Lower leg skin (tissue), 4 donors: ENCODE data around the gene ERG. TPM values are rescaled to one million over a fixed set of nuclear protein-coding genes. Genes with fewer than 3 reads are reported as not detected.

ENCODE experiments used
- DNase-seq, 2 donors: peaks; one replicate each; pipeline ENCODE4 v3.0.0-alpha.2; 2019; ENCODE audit warnings: low spot score in 2 of 2
- H3K4me3 ChIP-seq: fragments of 200-600 bp; sonication (generic); 2 replicates; pipeline ENCODE4 v1.5.1; 2017; ENCODE audit warnings: mild to moderate bottlenecking, low read depth; ENCODE audit not compliant: poor library complexity, severe bottlenecking
- POLR2A ChIP-seq, 2 donors: fragments of 450-650 bp; IDR thresholded peaks; one replicate each; pipeline ENCODE4 v1.6.1; 2016 to 2017; ENCODE audit warnings: antibody characterized with exemption in 2 of 2, mild to moderate bottlenecking in 1 of 2, moderate library complexity in 1 of 2
- WGBS, 2 donors: methylation state at CpG; one replicate each; pipeline ENCODE4 v1.1.5; 2018; 5-methylcytosine and 5-hydroxymethylcytosine counted together
- intact Hi-C: fragments of 100-400 bp; cut with DNase I; formaldehyde crosslinking; loops from one replicate; pipeline ENCODE4 v1.15.0; 2023; ENCODE audit warnings: low total_unique reads
- total RNA-seq, 4 donors: library from RNA; depleted of rRNA; stranded (reverse); fragments of >200 nt; gene quantifications; one replicate each; pipeline ENCODE4 v1.1.0, GENCODE V29; 2016
- TF ChIP-seq, protein P1 (sequence below), 3 donors: fragments of 450-650 bp; IDR thresholded peaks; one replicate each; pipeline ENCODE4 v1.5.1; 2016; ENCODE audit warnings: antibody characterized with exemption in 3 of 3, mild to moderate bottlenecking in 3 of 3, moderate library complexity in 2 of 3

ERG gene
- total RNA-seq, 4 donors from 2014 or later, result 3.5 to 12.5 (median 6.6) TPM

- H3K4me3 ChIP-seq, result no peak overlapping the region
- intact Hi-C loops, result no loop called here
- 86% methylated on average over 8 of the region's 8 CpGs for WGBS, 2 donors
- TF ChIP-seq POLR2A (IDR thresholded peaks at IDR 0.05), result no peak
- TF ChIP-seq, protein P1, sequence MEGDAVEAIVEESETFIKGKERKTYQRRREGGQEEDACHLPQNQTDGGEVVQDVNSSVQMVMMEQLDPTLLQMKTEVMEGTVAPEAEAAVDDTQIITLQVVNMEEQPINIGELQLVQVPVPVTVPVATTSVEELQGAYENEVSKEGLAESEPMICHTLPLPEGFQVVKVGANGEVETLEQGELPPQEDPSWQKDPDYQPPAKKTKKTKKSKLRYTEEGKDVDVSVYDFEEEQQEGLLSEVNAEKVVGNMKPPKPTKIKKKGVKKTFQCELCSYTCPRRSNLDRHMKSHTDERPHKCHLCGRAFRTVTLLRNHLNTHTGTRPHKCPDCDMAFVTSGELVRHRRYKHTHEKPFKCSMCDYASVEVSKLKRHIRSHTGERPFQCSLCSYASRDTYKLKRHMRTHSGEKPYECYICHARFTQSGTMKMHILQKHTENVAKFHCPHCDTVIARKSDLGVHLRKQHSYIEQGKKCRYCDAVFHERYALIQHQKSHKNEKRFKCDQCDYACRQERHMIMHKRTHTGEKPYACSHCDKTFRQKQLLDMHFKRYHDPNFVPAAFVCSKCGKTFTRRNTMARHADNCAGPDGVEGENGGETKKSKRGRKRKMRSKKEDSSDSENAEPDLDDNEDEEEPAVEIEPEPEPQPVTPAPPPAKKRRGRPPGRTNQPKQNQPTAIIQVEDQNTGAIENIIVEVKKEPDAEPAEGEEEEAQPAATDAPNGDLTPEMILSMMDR (IDR thresholded peaks at IDR 0.05), result no peak
- no peak for DNase-seq
Observed at GRCh38 chr21:38474796-38475195, 23.5 kb downstream of the ERG start.

GRCh38 chr21:38474124-38474523, 24.2 kb downstream of the ERG start:
- H3K4me3 ChIP-seq, result no peak overlapping the region
- no peak for DNase-seq
- 64 to 72% methylated on average over 7 of the region's 7 CpGs for WGBS, 2 donors
- intact Hi-C loops, result no loop called here
- no peak for TF ChIP-seq POLR2A (IDR thresholded peaks at IDR 0.05)
- TF ChIP-seq, protein P1 (IDR thresholded peaks at IDR 0.05), result no peak

- DNase-seq, result no peak
- H3K4me3 ChIP-seq, result no peak overlapping the region
- 74 to 83% methylated on average over 23 of the region's 23 CpGs for WGBS, 2 donors
- TF ChIP-seq POLR2A (IDR thresholded peaks at IDR 0.05), result no peak
- TF ChIP-seq, protein P1 (IDR thresholded peaks at IDR 0.05), result no peak
- intact Hi-C loops, result no loop called here
Observed at GRCh38 chr21:38472412-38473108, 25.7 kb downstream of the ERG start.

DNA sequence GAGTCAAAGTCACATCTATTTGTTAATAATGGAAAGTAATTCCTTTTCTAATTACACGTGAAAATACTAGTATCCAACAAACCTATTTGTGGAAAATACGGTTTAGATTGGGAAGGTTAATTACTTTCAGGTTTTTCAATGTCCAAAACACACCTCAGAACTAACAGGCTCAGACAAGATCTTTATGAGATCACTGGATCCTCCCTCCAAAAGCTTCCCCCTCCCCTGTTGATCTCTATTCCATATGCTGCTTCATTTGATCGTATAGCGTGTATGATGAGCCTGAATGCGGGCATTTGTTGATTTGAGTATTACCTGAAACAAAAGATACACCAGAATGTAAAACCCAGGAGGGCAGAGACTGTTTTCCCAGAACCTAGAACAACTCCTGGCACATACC, 26.5 kb downstream of the ERG start:
- 48 to 67% methylated on average over 5 of the region's 5 CpGs for WGBS, 2 donors
- DNase-seq, result no peak
- intact Hi-C loops, result no loop called here
- no peak overlapping the region for H3K4me3 ChIP-seq
- TF ChIP-seq, protein P1 (IDR thresholded peaks at IDR 0.05), result no peak
- no peak for TF ChIP-seq POLR2A (IDR thresholded peaks at IDR 0.05)

- H3K4me3 ChIP-seq, result no peak overlapping the region
- no peak for DNase-seq
- 30 to 44% methylated on average over 3 of the region's 3 CpGs for WGBS, 2 donors
- no peak for TF ChIP-seq POLR2A (IDR thresholded peaks at IDR 0.05)
- TF ChIP-seq, protein P1 (IDR thresholded peaks at IDR 0.05), result no peak
- intact Hi-C loops, result no loop called here
Observed at GRCh38 chr21:38470755-38471154, 27.5 kb downstream of the ERG start.

DNA sequence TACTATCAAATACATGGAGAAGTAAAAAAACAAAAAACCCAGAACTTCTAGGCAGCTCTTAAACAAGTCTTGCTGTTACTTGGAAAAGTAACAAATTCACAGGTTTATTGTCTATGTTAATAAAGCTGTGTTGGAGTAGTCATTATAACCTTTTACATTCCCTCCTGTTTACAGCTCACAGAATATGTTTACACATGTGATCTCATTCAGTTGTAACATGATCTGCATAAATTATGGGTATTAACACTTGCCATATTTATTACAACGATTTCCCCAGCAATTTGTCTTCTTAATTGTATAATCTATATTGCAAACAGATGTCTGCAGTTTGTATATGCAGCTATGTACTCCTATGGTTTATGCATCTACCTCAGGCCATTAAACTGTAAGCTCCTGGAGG, 28.6 kb downstream of the ERG start:
- DNase-seq, result no peak
- WGBS, 2 donors, result 10 to 27% methylated on average over 1 of the region's 1 CpG
- intact Hi-C loops, result no loop called here
- TF ChIP-seq POLR2A (IDR thresholded peaks at IDR 0.05), result no peak
- TF ChIP-seq, protein P1 (IDR thresholded peaks at IDR 0.05), result no peak
- no peak overlapping the region for H3K4me3 ChIP-seq
